Breast epithelium (tissue), 3 donors: ENCODE results near the gene ASB8.

Source experiments
- CTCF ChIP-seq, 3 donors: fragments of 450-650 bp; IDR thresholded peaks; one replicate each; pipeline ENCODE4 v1.5.1; 2016 to 2017; ENCODE audit warnings: antibody characterized with exemption in 3 of 3, mild to moderate bottlenecking in 3 of 3, moderate library complexity in 3 of 3
- POLR2AphosphoS5 ChIP-seq, 3 donors: sonication (generic); formaldehyde crosslinking; IDR thresholded peaks; one replicate each; pipeline ENCODE4 v1.6.1; 2017; ENCODE audit warnings: antibody characterized with exemption in 3 of 3

- TF ChIP-seq POLR2AphosphoS5 (IDR thresholded peaks at IDR 0.05) = no peak
- no peak for TF ChIP-seq CTCF (IDR thresholded peaks at IDR 0.05)
Measured at GRCh38 chr12:48185181-48185919, 28.0 kb upstream of the ASB8 start.
